Measurements from ENCODE around the gene TXNRD1.
"Not testable (repeated sequence)": the region's sequence is repeated elsewhere in the genome, so short reads cannot be mapped to it uniquely, and the experiment has no call there.

The TXNRD1 gene

DNA sequence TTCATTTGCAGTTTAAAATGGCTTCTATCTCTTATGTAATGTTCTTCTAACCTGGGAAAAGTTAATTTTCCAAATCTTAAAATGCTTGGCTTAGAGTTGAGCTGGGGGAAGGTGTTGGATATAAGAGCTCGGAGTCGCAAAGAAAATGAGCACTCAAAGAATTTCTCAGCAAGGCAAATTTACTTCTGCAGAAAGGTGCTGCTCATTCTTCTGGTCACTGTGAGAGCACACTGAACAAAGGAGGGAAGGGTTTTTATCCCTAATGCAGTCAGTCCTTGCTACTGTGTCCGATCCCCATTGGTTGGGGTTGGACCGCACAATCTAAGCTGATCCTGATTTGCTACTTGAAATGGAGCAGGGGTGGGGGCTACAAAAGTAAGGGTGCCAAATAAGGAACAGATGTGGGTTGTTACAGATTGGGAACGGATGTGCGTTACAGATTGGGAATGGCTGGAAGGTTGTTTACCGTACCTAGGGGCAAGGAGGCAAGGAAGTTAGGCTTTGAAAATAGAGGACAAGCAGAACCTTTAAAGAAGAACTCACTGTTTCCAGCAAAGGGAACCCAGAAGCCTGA lies 19.4 kb downstream of the TXNRD1 start:
- DNase-seq, result no peak

DNA sequence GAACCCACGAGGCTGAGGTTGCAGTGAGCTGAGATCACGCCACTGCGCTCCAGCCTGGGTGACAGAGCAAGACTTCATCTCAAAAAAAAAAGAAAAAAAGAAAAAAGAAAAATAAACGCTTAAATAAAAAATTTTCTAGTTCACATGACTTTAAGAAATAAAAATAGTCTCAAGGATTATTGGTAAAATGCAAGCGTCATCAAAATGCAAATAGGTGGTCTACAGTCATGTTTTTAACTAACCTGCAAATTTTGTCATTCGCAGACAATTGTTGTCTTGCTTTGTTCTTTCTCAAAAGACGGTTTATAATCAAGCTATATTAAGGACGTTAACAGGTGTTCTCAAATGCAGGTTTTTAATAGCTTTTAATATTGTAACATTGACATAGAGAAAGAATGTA lies 22.4 kb downstream of the TXNRD1 start:
- no peak for DNase-seq

DNA sequence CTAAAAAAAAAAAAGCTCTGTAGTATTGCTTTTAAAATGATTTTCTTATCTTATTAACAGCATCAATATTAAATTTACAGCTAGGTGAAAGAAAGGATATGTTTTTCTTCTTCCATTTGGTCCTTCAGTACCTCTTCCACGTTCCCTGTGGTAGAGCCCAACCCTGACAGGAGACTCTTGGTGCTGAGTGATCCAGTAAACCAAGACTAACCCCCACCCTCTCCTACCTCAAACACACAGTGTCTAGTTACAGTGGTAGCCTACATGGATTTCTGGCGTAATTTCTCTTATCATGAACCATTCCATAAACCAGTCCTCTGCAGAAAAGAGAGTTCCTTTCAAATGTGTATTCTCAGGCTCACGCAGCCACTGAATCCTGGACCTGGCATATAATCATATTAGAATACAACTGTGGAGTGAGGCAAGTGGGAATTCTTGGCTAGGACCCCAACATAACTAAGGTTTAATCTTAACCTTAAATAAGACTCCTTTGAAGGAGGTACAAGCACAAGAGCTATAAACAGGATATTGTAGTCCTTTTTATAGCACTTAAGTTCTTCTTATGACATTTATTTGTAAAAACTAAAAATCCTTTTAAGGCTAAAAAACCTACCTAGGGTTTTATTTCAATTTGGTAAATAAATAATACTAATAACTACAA lies 27.1 kb downstream of the TXNRD1 start:
- no peak for DNase-seq

DNA sequence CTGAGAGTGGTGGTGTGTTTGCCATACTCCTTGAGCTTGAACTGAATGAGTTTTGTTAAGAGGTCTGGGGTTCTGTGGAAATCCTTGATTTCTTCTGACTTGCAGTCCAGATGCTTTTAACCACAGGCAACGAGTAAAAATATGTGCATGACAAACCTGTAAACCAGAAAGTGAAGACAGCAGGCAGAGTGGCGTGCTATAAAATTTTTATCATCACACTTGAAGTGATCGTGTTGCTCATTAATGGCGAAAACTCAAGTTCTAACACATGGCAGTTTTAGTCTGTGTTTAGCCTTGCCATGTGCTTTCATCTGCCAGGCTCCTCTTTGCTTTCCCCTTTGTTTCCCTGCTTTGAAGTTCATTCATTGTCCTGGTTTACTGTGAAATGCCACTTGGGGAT lies 28.0 kb downstream of the TXNRD1 start:
- DNase-seq, result no peak

DNA sequence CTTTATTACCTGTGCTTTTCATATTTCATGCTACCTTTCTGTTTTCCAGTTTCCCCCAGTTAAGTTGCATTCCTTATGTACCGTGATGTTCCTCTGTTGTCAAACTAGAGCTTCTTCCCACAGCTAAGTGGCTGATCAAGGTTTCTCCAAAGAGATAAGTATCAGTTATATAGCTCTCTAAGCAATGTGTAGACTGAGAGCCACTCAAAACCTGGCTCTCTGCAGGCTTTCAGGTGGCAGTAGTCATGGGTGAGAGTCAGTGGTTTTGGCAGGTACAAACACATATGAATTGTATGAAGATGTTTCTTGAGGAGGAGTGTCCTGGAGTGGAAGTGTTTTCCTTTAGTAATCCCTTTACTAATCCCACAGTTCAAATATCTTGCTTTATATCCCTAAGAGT lies 28.4 kb downstream of the TXNRD1 start:
- DNase-seq, result no peak

DNA sequence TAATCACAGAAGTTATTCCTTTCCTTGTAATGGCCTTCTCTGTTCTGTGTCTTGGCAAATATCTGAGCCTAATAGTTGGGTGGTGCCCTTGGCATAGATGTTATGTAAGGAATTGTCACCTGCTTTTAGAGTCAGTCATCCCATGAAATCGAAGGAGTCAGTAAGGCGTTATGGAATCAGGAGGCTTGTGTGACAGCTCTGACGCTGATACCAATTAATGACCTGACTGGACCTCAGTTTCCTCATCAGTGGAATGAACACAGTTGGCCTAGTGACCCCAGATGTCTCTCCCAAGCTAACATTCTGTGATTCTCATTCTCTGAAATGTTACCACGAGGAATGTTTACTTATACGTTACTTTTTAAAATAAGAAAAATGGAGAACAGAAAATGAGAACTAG lies 32.1 kb downstream of the TXNRD1 start:
- no peak for DNase-seq

DNA sequence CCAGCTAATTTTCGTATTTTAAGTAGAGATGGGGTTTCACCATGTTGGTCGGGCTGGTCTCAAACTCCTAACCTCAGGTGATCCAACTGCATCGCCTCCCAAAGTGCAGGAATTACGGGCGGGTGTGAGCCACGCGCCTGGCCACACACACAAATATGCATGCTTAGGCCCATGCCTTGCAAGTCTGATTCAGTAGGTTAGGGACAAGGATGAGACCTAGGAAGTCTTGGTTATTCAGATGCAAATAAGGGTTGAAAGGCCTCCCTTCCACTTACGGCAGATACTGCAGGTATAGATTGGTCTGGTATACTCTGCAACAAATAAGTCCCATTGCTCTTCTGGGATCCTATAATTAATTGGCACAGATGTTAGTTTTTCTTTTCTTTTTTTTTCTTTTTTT lies 32.9 kb downstream of the TXNRD1 start:
- no peak for DNase-seq

DNA sequence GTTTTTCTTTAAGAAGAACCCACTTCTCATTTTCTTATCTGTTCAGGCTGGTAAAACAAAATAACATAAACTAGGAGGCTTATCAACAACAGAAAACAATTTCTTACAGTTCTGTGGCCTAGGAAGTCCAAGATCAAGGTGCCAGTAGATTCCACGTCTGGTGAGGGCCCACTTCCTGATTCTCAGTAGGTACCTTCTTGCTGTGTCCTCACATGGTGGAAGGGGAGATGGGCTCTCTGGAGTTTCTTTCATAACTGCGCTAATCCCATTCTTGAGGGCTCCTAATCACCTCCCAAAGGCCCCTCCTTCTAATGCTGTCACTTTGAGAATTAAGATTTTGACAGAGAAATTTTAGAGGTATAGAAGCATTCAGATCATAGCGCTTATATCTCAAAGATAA lies 33.4 kb downstream of the TXNRD1 start:
- no peak for DNase-seq

DNA sequence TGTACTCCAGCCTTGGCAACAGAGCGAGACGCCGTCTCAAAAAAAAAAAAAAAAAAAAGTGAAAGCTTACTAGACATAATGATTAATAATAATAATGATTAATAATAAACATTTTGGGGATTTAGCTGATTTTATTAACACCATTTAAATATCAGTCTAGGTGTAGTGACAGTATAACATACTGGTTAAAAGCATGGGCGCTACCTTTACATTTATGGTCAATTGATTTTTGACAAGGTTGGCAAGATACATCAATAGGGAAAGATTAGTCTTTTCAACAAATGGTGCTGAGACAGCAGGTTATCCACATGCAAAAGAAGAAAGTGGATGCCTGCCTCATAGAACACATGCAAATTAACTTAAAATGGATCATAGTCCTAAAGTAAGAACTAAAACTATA lies 34.3 kb downstream of the TXNRD1 start:
- no peak for DNase-seq

DNA sequence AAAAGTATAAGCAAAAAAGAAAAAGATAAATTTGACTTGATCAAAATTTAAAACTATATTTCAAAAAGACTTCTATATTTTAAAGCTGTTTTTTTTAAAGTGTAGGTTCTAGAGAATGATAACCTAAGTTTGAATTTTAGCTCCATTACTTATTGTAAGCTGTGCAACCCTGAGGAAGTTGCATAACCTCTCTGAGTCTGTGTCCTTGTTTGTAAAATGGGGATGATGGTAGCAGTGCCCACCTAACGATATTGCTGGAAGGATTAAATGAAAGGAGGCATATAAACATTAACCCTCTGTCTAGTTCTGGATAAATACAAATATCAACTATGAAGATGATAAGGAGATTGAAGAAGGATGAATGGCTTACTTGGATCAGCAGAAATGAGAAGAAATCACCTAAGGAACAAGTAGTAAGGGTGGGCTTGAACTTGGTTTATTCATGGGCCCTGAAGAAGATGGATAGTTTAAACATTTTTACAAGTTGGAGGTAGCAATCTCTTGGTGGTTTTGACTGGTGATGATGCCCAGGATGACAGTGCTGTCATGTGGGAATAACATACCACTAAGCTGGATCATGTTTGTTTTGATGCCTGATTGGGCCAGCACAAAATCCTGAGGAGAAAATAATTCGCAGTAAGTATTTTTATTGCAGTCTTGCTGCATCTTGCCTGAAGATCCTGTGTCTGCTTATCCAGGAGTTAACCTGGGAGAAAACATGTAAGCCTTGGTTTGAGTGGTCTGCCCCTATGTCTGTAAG lies 35.0 kb downstream of the TXNRD1 start:
- DNase-seq, result no peak

DNA sequence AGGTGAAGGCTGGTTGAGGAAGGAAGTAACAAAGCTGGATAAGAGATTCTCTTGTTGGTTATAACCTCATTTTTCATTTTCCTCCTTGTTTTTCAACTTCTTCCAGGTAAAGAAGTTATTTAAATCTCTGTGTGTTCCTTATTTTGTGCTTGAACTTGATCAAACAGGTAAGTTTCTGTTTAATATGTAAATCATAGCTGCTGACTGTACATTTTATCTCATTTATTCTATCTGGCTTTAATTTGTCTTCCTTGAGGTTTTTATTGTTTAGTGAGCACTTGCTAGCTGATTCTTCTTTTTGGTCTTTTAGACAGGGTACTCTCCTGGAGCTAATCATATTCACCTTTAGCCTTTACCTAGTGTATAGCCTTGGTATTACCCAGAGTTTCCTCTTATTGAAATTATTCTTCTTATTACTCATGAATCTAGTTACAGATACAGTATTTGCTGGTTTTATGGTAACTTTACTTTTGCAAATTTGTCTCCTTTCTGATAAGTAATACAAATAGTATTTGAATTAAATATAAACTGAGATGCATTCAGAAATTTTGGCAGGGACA lies 42.4 kb downstream of the TXNRD1 start:
- DNase-seq, result no peak

DNA sequence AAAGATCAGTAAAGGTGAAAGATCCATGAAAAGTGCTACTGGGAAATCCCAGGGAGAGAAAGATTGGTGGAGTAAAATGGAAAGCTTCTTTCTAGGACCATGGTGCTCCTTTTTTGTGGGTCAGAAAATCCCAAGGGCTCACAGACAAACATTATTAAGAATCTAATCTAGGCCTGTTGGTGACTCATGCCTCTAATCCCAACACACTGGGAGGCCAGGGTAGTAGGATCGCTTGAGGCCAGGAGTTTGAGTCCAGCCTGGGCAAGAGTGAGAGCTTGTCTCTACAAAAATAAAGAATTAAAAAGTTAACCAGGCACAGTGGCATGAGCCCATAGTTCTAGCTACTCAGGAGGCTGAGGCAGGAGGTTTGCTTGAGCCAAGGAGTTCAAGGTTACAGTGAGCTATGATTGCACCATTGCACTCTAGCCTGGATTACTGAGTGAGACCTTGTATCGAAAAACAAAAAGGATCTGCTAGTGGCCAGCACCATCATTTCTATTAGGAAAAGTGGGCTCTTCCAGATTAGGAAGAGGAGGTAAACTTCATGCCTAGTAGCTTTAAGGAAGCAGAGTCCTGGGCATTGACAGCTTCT lies 43.0 kb downstream of the TXNRD1 start:
- DNase-seq, result no peak

DNA sequence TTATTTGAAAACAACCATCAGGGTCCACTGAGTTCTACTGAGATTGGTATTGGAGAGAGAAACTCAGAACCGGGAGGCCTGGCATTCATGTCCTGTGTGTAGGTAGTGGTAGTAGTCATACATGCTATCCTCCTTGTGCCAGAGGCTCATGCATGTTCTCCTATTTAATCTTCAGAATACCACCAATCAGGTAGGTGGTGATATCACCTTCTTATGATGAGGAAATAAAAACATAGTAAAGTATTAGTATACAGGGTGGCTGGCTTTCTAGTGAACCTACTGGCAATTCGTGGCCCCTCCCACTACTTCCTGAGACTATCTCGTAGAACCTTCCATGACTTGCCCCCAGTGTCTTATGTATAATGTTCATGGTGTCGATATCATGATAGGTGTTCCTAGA lies 47.4 kb downstream of the TXNRD1 start:
- DNase-seq, result no peak

DNA sequence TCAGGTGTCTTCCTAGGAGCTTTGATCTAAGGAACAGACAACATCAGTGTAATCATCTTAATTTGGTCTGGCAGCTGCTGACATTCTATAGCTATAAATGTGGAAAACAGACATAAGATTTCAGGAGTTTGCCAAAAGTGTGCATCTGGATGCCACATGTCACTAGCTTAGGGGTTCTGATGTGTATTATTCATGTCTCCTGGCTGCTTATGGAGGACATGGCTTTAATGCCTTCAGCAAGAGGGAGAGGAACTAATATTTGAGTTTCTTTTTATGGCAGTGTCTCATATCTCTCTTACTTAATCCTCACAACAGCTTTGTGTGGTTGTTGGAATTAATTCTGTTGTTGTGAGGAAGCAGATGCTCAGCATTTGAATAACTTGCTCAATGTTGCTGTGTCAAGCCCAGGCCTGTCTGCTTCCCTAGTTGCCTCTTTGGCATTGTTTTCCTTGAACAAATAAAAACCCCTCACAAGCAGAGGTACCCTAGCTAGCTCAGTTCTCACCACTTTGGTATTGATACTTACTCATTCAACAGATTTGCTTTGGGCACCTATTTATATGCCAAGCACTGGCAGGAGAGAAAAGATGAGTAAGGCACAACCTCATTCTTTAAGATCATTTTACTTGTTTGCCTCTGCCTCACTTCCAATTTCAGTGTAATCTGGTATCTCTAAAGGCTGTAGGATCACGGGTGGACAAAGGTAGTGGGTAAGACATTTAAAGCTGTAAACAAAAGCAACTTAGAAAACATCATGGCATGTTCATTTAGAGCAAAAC lies 48.2 kb downstream of the TXNRD1 start:
- no peak for DNase-seq

DNA sequence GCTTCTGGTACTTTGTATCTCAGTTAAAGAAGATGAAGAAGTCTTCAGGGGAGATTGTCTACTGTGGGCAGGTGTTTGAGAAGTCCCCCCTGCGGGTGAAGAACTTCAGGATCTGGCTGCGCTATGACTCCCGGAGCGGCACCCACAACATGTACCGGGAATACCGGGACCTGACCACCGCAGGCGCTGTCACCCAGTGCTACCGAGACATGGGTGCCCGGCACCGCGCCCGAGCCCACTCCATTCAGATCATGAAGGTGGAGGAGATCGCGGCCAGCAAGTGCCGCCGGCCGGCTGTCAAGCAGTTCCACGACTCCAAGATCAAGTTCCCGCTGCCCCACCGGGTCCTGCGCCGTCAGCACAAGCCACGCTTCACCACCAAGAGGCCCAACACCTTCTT lies 49.9 kb downstream of the TXNRD1 start:
- not testable (repeated sequence) for DNase-seq

DNA sequence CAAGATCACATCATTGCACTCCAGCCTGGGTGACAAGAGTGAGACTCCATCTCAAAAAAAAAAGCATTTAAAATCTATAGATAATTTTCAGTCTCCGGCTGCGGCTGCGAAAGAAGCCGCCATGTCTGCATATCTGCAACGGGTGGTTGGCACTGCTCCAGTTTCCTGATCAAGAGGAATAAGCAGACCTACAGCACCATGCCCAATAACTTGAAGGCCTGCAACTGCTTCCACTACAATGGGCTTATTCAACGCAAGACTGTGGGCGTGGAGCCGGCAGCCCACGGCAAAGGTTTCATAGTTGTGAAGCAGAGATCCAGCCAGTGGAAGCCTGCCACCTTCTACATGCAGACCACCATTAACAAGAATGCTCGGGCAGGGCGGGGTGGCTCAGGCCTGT lies 57.4 kb downstream of the TXNRD1 start:
- DNase-seq, result no peak

DNA sequence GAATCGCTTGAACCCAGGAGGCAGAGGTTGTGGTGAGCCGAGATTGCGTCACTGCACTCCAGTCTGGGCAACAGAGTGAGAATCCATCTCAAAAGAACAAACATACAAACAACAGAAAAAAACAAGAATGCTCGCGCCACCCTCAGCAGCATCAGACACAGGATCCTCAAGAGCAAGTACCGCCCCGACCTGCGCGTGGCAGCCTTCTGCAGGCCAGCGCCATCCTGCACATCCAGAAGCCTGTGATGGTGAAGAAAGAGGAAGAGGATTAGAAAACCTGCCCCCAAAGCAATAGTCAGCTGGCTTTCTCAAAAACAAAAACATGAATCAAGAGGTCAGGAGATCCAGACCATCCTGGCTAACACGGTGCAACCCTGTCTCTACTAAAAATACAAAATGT lies 57.9 kb downstream of the TXNRD1 start:
- DNase-seq, result no peak

DNA sequence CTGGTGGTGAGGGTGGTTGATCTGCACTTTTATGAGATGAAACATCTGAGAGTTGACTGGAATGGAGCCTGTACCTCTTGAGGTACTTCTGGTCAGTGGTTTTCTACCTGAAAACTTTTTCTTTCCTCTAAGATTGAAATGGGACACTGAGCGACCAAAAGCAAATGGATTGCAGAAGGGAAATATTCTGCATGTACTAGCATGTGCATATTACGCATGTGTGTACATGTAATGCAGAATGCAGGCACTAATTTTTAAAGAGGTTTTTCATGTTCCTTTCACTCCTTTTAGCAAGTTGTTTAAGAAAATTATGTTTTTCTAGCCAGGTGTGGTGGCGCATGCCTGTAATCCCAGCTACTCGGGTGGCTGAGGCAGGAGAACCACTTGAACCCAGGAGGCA lies 59.2 kb downstream of the TXNRD1 start:
- DNase-seq, result no peak

DNA sequence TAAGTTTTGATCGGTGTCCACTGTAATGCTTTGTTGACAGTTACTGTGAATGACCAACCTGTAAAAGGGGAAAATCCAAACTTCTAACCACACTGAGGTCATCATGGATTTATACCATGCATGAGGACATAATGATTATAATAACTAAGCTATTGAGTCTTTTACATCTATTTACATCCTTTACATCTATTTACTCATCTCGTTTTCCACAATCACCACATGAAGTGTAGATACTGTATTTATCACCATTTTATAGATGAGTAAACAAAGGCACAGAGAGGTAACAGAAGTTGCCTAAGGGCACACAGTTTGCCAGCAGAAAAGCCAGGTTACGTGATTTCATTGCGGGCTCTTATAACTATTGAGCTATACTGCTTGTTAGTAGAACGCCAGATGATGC lies 60.1 kb downstream of the TXNRD1 start:
- DNase-seq, result no peak

DNA sequence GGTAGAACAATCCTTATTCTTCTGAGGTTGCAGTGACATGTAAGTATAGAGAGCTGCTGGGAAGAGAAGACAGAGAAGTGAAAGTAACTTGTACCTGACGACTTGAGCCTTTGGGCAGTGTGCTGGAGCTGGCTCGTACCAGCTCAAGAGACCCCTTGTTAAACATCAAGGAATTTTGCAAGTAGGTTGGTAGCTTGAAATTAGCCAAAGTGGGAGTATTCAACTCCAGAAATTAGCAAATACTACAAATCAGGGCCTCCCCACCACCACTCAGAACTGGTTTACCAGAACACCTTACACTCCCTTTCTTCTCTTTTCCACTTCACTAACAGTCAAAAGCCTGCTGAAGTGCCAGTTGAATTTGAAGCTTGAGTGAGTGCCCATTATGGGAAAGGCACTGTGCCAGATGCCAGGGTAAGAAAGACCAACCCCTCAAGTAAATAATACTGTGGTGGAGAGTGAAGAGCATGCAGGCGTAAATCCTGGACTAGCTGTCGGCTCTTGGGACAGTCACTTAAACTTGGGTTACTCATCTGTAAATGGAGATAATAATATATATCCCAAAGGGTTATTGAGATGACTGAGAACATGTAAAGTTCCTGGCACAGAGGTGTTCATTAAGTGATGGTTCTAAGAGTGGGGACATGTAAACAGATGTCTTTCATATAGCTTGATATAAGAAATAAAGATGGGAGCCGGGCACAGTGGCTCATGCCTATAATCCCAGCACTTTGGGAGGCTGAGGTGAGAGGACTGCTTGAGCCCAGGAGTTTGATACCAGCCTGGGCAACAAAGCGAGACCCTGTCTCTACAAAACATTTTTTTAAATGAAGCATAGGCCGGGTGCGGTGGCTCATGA lies 60.9 kb downstream of the TXNRD1 start:
- peak in 4 of 51 donors; percentile 1 to 6 (median 2) for DNase-seq

DNA sequence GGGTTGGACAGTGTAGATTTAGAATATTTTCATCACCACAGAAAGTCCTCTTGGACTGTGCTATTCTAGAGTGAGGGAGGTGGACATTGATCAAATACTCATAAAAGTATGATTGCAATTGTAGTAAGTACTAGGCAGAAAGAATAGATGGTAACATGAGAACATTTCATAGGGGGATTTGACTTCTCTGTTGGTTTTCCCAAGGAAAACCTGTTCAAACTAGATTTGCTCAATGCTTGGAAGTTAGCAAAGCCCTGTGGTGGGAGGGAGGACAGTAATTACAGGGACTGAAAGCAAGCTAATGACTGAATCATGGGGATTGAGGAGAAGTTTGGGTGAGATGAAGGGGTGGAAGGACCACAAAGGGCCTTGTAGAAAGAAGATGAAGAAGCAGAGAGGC lies 63.6 kb downstream of the TXNRD1 start:
- DNase-seq, result no peak

Data from hypothalamus (tissue), 51 donors.